Endothelial cell of umbilical vein (primary cell): ENCODE results near the gene PKMYT1. TPM values are rescaled to one million over a fixed set of nuclear protein-coding genes. Genes with fewer than 3 reads are reported as not detected.

Source experiments
- BruUV-seq: library from RNA; stranded (reverse); fragments of 400-500 nt; replicated peaks from 2 replicates; lab custom pipeline; 2021; lab: Mats Ljungman, UMichigan
- CTCF ChIA-PET: fragments of 300-600, 350-600 bp; sonication (Branson Sonifier 250); formaldehyde crosslinking; loops from one replicate; lab custom pipeline; 2021; ENCODE audit warnings: antibody characterized with exemption, inconsistent platforms; lab: Charles Lee
- POLR2A ChIA-PET: fragments of 300-600, 350-600 bp; sonication (Branson Sonifier 250); formaldehyde crosslinking; loops from one replicate; lab custom pipeline; 2021; ENCODE audit warnings: antibody characterized with exemption, inconsistent platforms; lab: Charles Lee
- DNase-seq: peaks from one replicate; pipeline ENCODE4 v3.0.0-alpha.2; 2011; ENCODE audit warnings: low read depth, low spot score
- FAIRE-seq: peaks from 2 replicates; lab custom pipeline; 2011; peaks lifted over from hg19 to GRCh38; lab: Jason Lieb, UNC
- H2AFZ ChIP-seq: 2 replicates; pipeline ENCODE4 v1.6.0; 2012; ENCODE audit warnings: low read depth, low read length, control low read depth, inconsistent platforms
- H3K27ac ChIP-seq: 2 replicates; pipeline ENCODE4 v1.5.1; 2011; ENCODE audit warnings: low read depth, mild to moderate bottlenecking, control low read depth, low read length, moderate library complexity; ENCODE audit not compliant: insufficient read depth
- H3K27me3 ChIP-seq, 2 experiments: 2 replicates each; pipeline versions ENCODE4 v1.6.0 to v1.6.1; 2011; ENCODE audit warnings: low read length in 2 of 2, mixed read lengths in 1 of 2; ENCODE audit not compliant: control insufficient read depth in 2 of 2, insufficient read depth in 2 of 2
- H3K36me3 ChIP-seq, 2 experiments: 2 replicates in 1 of 2; 3 replicates in 1 of 2; pipeline ENCODE4 v1.5.1; 2011; ENCODE audit warnings: low read length in 2 of 2, mild to moderate bottlenecking in 1 of 2, moderate library complexity in 1 of 2; ENCODE audit not compliant: control insufficient read depth in 2 of 2, insufficient read depth in 2 of 2; ENCODE audit errors: extremely low read depth in 1 of 2
- H3K4me1 ChIP-seq: 3 replicates; pipeline ENCODE4 v1.5.1; 2011; ENCODE audit warnings: mild to moderate bottlenecking, low read length; ENCODE audit not compliant: control insufficient read depth, insufficient read depth; ENCODE audit errors: extremely low read depth
- H3K4me2 ChIP-seq: 2 replicates; pipeline ENCODE4 v1.6.1; 2011; ENCODE audit warnings: low read length, control low read depth, mixed read lengths; ENCODE audit not compliant: insufficient read depth
- H3K4me3 ChIP-seq, 3 experiments: fragments of 200-600 bp in 1 of 3; sonication (generic), shearing (Covaris generic) in 1 of 3; replicated peaks in 1 of 3; 2 replicates each; pipeline ENCODE4 v1.5.1; 2011 to 2016; ENCODE audit warnings: control low read depth in 3 of 3, low read length in 3 of 3, mild to moderate bottlenecking in 2 of 3, inconsistent platforms in 1 of 3, low read depth in 1 of 3, moderate library complexity in 1 of 3; ENCODE audit not compliant: insufficient read depth in 1 of 3
- H3K79me2 ChIP-seq: 2 replicates; pipeline ENCODE4 v1.6.0; 2012; ENCODE audit warnings: low read length, inconsistent platforms; ENCODE audit not compliant: control insufficient read depth, insufficient read depth
- H3K9ac ChIP-seq: replicated peaks from 2 replicates; pipeline ENCODE3; 2011; ENCODE audit warnings: low read length, control low read depth; ENCODE audit not compliant: insufficient read depth; ENCODE audit errors: extremely low read depth
- H3K9me1 ChIP-seq: replicated peaks from 3 replicates; pipeline ENCODE4 v1.6.0; 2011; ENCODE audit warnings: mild to moderate bottlenecking, low read length; ENCODE audit not compliant: control insufficient read depth, insufficient read depth; ENCODE audit errors: extremely low read depth
- H3K9me3 ChIP-seq: replicated peaks from 2 replicates; pipeline ENCODE4 v1.5.1; 2012; ENCODE audit warnings: low read length, inconsistent platforms; ENCODE audit not compliant: control insufficient read depth, insufficient read depth
- H4K20me1 ChIP-seq: replicated peaks from 2 replicates; pipeline ENCODE3; 2011; ENCODE audit warnings: mild to moderate bottlenecking, low read length; ENCODE audit not compliant: control insufficient read depth, insufficient read depth; ENCODE audit errors: extremely low read depth
- EZH2 ChIP-seq: IDR thresholded peaks from 2 replicates; pipeline ENCODE4 v1.6.1; 2012; ENCODE audit warnings: borderline replicate concordance, low read depth, mild to moderate bottlenecking, moderate library complexity, low read length, inconsistent platforms; ENCODE audit not compliant: severe bottlenecking
- POLR2AphosphoS5 ChIP-seq: IDR thresholded peaks from 2 replicates; pipeline ENCODE4 v1.6.1; 2012; ENCODE audit warnings: low read depth, mild to moderate bottlenecking, control low read depth, low read length, moderate library complexity; ENCODE audit not compliant: insufficient read depth
- dilution Hi-C: fragments of 300-500 bp; cut with MboI; formaldehyde crosslinking; loops from one replicate; pipeline ENCODE4 v1.15.0; 2019; ENCODE audit warnings: low sequenced_read_pairs; ENCODE audit not compliant: extremely low pct_ligation_motif_present
- intact Hi-C: fragments of 100-400 bp; cut with micrococcal nuclease; formaldehyde crosslinking; loops from one replicate; pipeline ENCODE4 v1.10.0; 2022
- polyA plus RNA-seq, 4 experiments: library from polyadenylated mRNA; depleted of rRNA in 3 of 4; stranded (reverse) in 3 of 4; unstranded in 1 of 4; fragments of >200 nt; gene quantifications; 2 replicates each; pipeline versions ENCODE4 v1.2.1 to v1.2.3, GENCODE V29; 2011 to 2012; ENCODE audit warnings: missing spikeins in 1 of 4
- total RNA-seq: library from RNA; stranded (reverse); gene quantifications from 2 replicates; pipeline ENCODE4 v1.2.3, GENCODE V29; 2021
- TF ChIP-seq, protein P1 (sequence below), 2 donors: IDR thresholded peaks; 1 replicate in 1 of 2; 2 replicates in 1 of 2; pipeline ENCODE4 v1.5.1; 2011; ENCODE audit warnings: low read length in 2 of 2, mild to moderate bottlenecking in 2 of 2, moderate library complexity in 2 of 2, control low read depth in 1 of 2, inconsistent platforms in 1 of 2, low read depth in 1 of 2; ENCODE audit not compliant: insufficient read depth in 1 of 2; ENCODE audit errors: extremely low read depth in 1 of 2

The PKMYT1 gene
- total and polyA plus RNA-seq, 2 donors (not counting 3 experiments of a cell fraction or from before 2014, with no cell fraction given): 26.1 to 48.5 TPM

DNA sequence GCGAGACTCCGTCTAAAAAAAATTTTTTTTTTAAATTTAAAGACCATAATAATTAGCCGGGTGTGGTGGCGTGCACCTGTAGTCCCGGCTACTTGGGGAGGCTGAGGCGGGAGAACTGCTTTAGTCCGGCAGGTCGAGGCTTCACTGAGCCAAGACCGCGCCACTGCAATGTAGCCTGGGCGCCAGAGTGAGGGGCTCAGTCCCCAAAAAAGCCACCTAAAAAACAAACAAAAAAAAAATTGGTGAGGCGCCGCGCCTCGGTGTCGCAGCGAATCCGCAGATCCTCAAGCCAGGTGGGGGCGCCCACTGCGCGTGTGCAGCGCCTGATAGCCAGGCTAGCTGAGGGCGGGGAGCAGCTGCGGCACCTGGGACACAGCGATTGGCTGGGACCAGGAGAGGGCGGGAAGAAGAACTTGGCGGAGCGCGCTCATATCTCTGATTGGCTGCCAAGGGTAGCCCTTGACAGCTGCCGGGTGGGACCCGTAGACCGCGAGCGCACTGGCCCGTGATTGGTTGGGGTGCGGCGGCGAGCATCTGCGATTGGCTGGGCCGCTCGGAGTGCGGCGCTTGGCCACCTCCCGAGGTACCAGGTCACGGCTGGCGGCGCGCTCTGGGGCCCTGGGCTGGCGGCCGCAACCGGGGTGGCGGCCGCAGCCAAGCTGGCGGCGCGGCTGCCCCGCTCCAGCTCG, 23.5 kb upstream of the PKMYT1 start:
- peaks cover 16% of the 10 kb centered on the region for H3K4me1 ChIP-seq
- TF ChIP-seq, protein P1, sequence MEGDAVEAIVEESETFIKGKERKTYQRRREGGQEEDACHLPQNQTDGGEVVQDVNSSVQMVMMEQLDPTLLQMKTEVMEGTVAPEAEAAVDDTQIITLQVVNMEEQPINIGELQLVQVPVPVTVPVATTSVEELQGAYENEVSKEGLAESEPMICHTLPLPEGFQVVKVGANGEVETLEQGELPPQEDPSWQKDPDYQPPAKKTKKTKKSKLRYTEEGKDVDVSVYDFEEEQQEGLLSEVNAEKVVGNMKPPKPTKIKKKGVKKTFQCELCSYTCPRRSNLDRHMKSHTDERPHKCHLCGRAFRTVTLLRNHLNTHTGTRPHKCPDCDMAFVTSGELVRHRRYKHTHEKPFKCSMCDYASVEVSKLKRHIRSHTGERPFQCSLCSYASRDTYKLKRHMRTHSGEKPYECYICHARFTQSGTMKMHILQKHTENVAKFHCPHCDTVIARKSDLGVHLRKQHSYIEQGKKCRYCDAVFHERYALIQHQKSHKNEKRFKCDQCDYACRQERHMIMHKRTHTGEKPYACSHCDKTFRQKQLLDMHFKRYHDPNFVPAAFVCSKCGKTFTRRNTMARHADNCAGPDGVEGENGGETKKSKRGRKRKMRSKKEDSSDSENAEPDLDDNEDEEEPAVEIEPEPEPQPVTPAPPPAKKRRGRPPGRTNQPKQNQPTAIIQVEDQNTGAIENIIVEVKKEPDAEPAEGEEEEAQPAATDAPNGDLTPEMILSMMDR (IDR thresholded peaks at IDR 0.05; ENCODE audit: extremely low read depth in 1 of 2, insufficient read depth in 1 of 2, low read depth in 1 of 2, low read length in 2 of 2): peak; percentile 19 to 34
- TF ChIP-seq EZH2 (no peak), POLR2AphosphoS5 (peak; percentile 46)
- H3K9ac ChIP-seq: no peak overlapping the region
- dilution Hi-C loops (no loop called here), intact Hi-C loops (loop anchor here (1.0 kb wide), 2 partner anchors 17 to 25 kb away; partner anchors contain the start of gene TNFRSF12A)
- H3K79me2 ChIP-seq: no peaks in the 10 kb centered on the region
- no peak overlapping the region for H3K4me3 ChIP-seq
- ChIA-PET CTCF (interaction anchor here (0.7 to 3.6 kb wide), 8 partner anchors 12 to 111 kb away, joined by 3 to 97 read pairs (median 6); partner anchors contain the start of genes HCFC1R1, THOC6 and TNFRSF12A), POLR2A (interaction anchor here (0.7 to 2.1 kb wide), 3 partner anchors 17 to 140 kb away, joined by 3 to 16 read pairs (median 5); partner anchors contain the start of gene TNFRSF12A)
- no TSS peak for BruUV-seq
- H2AFZ ChIP-seq: no peak overlapping the region
- H3K9me3 ChIP-seq: no peaks in the 10 kb centered on the region
- no peak overlapping the region for H3K27ac ChIP-seq
- peak; percentile 99 for DNase-seq
- no peaks in the 10 kb centered on the region for H4K20me1 ChIP-seq
- peak; percentile 99 for FAIRE-seq
- no peak overlapping the region for H3K4me2 ChIP-seq
- no peaks in the 10 kb centered on the region for H3K36me3 ChIP-seq
- H3K27me3 ChIP-seq: no peaks in the 10 kb centered on the region
- H3K9me1 ChIP-seq: no peaks in the 10 kb centered on the region
